ENCODE measurements around the gene ZNF749.

Gene ZNF749

DNA sequence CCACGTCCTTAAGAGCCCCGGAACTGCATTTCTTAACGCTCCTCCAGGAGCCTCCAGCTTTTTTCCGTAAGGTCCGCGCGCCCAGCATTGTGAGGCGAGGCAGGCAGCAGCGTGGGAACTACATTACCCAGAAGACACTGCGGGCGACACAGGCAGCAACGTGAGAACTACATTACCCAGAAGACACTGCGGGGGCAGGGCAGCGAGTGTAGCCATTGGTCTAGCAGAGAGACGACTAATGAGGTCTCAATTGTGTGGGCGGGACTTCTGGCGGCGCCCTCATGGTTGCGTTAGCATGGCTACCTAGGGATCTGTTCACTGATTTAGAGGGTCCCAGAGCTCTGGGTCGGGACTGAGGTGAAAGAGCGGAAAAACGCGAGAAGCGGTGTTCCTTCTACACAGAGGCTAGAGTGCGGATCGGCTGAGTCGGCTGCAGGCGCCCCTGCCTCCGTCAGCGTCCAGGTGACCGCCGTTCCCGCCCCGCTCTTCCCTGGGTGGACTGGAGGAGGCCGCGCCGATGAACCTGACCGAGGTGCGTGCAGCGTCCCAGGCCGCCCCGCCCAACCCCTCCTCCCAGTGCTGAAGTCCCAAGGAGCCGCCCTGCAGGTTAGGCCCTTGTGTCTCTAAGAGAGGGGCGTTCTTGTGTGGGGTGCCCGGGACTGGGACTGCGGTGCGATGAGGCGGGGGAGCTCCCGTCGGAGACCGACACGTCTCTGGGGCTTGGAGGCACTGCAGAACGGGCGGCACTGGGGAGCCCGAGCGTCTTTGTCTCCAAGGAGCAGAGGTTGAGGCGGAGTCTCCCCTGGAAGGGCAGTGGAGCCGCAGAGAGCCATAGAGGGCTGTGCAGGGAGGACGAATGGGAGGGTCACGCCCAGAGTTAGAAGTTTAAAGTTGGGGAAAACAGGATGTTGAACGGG, at the start of gene ZNF749:
Gene ZNF749, plus strand, starts transcription at position 264 of the 917 bp plus-strand sequence. Its CDS starts 254 bp downstream, at position 518.
- peak; percentile 99 for DNase-seq

DNA sequence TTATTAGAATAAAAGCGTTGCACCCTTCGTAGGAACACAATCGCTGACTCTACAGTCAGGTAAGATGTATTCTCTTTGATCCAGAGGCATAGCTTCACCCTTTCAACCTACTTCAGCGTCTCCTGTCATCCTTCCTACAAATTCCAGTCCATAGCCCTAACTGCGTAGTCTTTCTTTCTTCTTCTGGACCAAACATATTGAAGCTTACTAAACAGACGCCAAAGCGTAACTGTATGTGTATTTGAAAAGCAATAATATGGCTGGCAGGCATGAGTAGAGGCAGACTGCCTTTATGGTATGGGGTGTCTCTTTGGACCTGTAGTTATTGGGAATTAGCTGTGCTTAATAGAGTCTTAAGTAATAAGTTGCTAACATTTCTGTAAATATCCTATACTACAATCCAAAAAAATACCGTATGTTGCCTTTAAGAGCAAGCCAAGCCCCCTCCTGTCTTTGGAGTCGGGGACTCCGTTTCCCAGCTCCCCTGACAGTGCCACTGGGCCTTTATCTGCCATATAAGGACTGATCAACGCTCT, 45.9 kb upstream of the ZNF749 start:
- DNase-seq: no peak

DNA sequence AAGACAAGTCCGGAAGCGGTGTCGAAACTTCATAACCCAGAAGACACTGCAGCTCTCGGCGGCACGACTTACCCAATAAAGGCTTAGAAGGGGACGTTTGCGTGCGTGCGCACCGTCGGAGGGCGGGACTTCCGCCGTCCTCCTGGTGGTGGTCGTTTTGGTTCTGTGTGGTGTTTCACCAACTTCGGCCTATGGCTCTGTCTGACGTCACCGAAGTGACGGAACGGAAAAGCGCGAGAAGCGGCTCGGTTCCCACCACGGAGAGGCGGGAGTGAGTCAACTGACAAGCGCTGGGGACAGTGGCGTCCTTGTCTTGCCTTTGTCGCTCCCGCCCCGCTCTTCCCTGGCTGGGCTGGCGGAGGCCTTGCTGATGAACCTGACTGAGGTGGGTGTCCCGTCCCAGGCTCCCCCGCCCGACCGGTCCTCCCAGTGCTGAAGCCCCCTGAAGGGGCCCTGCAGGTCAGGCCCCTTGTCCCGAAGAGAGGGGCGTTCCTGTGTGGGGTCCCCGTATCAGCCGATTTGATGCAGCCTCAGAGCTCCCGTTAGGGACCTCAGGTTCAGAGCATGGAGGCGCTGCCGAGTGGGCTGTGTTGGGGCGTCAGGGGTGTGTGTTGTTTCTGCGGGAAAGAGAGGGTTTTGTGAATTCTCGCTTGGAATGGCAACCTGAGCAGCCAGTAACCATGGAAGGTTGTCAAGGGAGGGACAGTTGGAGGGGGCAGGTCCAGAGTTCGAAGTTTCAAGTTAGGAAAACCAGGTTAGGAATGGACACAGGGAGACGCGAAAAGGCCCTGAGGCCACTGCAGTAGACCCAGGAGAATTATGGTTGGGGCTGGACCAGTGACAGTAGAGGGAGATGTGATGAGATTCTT, 45.2 kb upstream of the ZNF749 start, which contains the start of gene ZNF548:
Gene ZNF548, plus strand, starts transcription at position 125 of the 869 bp plus-strand sequence. Its CDS starts 246 bp downstream, at position 371.
- DNase-seq: peak; percentile 96

DNA sequence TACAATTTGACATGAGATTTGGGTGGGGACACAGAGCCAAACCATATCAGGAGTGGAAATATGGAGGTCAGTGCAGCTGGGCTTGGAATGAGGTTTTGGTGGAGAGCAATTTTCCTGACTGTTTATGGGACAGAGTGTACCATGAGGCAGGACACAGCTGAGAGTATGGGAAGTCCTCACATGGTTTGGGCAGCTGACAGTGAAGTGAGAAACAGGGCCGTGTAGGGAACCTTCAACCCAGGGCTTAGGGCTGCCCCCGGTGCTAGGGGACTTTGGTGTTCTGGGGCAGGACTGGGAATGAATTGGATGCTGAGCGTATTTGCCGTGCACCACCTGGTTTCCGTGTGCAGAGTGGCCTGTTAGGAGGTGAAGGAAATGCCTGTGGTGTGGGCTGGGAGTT, 39.4 kb upstream of the ZNF749 start:
- DNase-seq: no peak

DNA sequence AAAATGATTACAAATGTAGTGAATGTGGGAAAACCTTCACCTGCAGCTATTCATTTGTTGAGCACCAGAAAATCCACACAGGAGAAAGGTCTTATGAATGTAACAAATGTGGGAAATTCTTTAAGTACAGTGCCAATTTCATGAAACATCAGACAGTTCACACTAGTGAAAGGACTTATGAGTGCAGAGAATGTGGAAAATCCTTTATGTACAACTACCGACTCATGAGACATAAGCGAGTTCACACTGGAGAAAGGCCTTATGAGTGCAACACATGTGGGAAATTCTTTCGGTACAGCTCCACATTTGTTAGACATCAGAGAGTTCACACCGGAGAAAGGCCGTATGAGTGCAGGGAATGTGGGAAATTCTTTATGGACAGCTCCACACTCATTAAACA, 36.3 kb upstream of the ZNF749 start:
- DNase-seq: no peak

DNA sequence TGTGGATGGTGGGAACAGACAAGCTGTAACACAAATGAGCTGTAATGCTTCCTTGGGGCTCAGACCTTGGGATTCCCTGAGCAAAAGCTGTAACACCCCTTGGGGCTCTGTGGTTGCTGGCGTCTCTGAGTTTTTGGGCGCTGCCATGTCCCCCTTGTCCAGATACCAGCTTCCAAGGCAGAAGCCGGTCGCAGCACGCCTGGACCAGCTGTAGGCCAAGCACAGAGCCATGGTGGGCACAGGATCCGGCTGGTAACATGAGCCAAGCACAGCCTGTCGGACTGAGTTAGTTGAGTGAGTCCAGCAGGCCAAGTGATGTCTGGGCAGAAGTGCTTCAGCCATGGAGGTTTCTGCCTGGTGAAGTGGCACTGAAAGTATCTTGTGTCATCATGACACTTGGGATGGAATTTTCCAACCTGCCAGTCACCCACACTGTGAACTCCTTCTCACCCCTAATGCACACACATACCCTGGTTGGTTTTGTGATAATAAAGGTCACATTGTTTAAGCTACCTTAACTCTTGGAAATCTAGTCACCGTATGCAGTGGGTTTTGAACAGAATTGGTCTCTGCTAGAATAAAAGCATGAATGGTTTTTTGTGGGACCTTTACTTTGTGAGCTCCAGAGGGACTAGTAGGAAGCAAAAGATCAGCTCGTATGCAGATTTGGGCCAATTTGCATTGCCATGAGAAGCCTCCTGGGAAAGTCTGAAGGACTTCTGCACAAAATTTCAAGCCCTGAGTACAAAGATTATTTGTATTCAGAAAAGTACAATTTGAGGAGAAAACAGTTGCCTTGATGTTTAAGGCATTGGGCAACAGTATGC, 31.2 kb upstream of the ZNF749 start:
- DNase-seq: no peak

DNA sequence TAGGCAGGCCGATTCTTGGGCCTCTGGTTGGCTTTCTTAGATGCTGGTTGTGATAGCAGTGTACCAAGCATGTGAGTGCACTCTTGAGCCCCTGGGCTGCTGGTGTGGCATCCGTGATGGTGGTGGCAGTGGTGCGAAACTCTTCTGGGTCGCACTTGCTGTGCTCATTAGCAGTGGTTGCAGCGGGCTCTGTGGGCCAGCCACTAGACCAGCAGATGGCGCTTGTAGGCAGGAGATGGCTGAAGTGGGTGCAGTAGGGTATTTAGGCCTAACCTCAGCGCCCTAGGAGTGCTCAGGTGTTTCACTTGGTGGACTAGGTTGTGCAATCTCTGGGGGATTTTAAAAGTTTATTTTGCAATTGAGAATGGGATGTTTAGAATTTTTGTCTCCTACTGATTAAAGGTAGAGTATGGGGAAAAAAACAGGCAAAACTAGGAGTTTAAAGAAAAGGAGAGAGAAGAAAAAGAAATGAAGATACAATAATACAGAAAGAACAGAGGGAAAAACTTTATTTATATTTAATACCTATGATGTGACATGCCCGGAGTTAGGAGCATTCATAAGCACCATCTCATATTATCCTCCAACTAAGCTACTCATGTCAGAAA, 28.5 kb upstream of the ZNF749 start:
- DNase-seq: peak; percentile 57

DNA sequence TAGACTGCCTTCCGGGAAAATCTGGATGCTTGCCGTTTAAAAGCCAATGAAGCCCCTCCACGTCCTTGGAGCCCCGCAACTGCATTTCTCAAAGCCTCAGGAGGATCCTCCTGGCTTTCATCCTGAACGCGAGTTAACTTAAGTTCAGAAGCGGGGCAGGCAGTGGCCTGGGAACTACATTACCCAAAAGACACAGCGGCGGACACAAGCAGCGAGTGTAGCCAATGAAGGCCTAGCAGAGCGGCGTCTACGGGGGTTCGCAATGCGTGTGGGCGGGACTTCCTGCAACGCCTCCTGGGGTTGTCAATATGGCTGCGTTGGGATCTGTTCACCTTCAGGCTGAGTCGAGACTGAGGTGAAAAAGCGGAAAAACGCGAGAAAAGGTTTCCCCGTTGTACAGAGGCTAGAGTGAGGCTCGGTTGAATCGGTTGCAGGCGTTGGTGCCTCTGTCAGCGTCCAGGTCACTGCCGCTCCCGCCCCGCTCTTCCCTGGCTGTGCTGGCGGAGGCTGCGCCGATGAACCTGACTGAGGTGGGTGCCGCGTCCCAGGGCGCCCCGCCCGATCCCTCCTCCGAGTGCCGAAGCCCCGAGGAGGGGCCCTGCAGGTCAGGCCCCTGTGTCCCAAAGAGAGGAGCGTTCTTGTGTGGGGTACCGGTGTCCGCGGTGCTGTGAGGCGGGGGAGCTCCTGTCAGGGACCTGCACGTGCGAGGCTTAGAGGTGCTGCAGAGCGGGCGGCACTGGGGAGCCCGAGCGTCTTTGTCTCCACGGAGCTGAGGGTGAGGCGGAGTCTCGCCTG, 24.1 kb upstream of the ZNF749 start, which contains the start of gene ZNF17:
Gene ZNF17, plus strand, starts transcription at position 285 of the 795 bp plus-strand sequence. CDS start 2,455 bp downstream, outside the sequence.
- peak; percentile 94 for DNase-seq

DNA sequence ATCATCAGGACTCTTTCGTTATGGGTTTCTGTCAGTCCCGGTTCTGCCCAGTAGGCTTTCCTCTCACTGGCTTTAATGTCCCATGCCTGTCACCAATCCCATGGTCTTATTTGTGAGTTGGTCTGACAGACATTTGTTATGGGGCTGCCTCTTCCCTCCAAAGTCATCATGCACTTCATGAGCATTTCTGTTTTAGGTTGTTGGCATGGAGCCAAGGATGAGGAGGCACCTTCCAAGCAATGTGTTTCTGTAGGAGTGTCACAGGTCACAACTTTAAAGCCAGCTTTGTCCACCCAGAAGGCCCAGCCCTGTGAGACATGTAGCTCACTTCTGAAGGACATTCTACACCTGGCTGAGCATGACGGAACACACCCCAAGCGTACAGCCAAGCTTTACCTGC, 15.7 kb upstream of the ZNF749 start:
- DNase-seq: no peak

DNA sequence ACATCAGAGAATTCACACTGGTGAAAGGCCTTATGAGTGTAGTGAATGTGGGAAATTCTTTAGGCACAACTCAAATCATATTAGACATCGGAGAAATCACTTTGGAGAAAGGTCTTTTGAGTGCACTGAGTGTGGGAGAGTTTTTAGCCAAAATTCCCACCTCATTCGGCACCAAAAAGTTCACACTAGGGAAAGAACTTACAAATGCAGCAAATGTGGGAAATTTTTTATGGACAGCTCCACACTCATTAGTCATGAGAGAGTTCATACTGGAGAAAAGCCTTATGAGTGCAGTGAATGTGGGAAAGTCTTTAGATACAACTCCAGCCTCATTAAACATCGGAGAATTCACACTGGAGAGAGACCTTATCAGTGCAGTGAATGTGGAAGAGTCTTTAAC, 14.1 kb upstream of the ZNF749 start:
- no peak for DNase-seq

DNA sequence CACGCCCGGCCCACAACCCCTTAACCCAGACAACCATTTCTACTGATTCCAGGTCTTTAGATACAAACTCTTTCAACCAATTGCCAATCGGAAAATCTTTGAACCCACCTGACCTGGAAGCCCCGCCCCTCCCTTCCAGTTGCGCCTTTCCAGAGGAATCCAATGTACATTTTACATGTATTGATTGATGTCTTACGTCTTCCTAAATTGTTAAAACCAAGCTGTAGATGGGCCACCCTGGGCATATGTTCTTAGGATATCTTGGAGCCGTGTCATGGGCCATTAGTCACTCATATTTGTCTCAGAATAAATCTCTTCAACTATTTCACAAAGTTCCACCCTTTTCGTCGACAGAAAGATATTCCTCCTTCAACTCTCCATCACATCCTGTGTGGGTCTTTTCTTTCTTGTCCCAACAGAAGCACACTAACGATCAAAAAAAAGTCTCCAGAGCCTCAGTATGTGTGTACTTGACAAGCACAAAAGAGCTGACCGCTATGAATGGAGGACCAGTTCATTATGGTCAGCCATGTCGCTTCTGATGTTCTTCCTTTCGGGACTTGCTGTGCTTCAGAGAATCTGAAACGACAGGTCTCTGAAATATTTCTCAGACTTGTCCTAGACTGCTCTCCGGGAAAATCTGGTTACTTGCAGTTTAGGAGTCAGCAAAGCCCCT, 601 bp upstream of the ZNF749 start:
- DNase-seq: no peak

DNA sequence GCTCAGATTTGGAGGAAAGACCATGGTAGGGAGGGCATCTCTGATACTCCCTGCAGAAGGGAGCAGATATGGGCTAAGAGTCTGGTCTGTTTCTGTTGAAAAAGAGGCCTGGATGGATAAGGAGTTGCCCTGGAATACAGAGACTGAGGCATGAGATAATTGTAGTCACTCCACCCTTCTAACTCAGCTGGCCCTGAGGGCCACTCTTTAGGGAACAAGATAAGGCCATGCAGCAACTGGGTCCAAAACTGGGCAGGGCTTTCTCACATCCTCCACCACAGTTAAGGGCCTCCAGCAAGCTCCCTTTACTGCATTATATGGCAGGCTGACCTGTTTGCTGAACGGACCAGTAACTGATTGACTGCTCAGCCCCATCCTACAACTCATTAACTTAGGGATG, 1.3 kb downstream of the ZNF749 start:
- no peak for DNase-seq

DNA sequence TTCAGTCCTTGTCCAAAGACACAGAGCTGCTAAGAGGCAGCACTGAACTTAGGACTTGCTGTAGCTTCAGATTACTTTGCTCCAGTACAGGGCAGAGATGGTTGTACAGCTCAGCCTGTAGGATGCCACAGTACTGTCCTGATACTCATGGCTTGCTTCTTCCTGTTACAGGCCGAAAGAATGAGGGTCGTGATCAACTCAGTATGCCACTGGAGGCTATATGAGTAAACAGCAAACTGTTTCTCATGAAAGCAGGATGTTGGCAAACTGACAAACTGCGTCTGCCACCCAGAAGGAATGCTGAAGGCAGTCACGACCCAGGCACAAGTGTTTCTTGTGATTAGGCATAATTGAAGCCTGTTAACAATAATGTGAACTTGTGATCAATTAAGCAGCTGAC, 2.8 kb downstream of the ZNF749 start:
- no peak for DNase-seq

DNA sequence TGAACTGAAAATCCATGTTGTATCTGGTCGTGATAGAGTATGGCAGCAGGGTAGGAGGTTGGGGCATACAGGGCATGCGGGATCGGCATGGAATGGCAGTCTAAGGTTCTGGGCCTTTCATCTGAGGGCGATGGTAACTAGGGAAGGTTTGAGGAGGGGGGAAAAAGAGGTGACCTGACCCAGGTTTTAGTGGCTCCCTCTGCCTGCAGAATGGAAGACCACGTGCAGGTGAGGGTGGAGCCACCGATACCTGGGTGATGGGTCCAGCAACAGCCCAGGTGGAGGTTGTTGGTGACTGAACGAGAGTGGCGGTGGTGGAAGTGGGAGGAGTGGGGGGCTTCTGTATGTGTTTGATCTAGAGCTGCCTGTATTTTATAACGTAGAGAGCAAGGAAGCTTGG, 3.8 kb downstream of the ZNF749 start:
- no peak for DNase-seq

DNA sequence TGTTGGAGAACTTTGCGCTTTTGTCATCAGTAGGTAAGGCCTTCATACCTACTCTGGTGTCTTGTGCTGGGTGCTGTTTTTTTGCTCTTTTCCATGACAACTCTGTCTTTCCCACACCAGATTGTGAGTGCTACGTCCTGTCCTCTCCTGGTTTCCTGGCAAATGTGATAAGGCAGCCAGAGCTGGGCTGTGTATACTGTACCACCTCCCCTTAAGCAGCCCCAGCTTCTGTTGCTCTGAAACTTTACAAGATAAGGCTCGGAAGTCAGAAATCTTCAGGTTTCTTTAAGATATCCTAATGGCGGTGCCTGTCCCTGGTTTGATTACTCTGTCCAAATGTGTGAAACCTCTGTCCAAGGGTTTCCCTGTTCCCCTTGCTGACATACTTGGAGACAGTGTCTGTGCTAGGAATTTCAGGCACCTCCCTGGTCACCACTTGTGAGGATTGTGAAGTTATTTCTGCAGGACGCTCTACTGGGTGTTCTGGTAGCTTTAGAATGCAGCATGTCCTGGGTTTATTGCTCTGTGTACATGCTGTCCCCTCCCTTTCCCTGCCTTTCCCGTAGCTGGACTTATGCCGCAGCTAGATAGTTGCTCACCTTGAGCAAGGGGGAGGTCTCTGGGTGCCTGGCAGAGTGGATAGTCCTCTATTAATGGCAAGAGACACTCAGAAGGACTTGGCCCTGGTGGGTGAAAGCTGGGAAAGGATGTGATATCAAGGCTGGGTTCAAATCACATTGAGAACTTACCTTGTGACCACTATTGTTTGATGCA, 7.0 kb downstream of the ZNF749 start:
- no peak for DNase-seq

DNA sequence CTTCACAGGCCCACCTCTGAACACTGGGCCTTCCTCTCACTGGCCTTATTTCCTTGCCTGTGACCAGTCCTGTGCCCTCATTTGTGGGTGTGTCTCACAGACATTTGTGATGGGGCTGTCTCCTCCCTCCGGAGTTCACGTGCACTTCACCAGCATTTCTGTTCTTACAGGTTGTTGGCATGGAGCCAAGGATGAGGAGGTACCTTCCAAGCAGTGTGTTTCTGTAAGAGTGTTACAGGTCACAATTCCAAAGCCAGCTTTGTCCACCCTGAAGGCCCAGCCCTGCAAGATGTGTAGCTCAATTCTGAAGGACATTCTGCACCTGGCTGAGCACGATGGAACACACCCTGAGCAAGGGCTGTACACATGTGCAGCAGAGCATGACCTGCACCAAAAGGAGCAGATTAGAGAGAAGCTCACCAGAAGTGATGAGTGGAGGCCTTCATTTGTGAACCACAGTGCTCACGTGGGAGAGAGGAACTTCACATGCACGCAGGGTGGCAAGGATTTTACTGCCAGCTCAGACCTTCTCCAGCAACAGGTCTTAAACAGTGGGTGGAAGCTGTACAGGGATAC, 8.1 kb downstream of the ZNF749 start:
- DNase-seq: no peak

DNA sequence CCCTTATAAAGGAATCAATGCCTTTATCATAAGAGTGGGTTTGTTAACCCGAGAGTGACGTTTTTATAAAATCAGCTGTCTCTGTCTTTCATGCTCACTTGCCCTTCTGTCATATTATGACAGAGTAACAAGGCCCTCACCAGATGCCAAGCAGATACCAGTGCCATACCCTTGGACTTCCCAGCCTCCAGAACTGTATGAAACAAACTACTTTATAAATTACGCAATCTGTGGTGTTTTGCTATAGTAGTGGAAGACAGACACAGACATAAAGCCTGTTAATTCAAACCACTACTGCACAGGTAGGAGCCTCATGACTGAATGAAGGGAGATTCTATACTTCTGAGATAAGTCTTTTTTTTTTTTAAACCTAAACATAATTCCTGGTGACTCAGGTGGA, 17.2 kb downstream of the ZNF749 start:
- no peak for DNase-seq

DNA sequence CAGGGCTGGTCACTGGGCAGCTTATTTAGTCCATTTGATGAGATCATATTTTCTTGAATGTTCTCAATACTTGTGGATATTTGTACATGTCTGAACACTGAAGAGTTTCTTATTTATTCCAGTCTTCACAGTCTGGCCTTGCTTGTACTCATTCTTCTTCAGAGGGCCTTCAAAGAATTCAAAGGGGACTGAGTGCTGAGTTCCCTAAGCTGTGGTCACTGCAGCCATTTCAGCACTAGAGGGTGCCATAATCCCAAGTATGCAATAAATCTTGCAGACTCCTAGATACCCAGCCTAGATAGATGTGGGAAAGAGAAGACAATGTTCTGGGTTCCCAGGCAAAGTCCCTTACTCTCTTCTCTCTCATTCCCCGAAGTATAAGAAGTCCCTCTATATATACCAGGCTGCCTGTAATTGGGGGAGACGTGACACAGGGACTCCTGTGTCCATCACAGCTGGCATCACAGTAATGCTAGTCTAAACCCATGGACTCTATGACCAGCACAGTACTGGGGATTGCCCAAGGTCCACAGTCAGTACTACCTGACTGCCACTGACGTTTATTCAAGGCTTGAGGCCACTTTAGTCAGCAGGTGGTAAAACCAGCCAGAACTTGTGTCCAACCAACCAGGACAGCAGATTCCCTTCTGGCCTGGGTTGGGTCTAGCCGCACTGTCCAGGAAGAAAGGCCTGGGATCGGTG, 30.7 kb downstream of the ZNF749 start:
- peak; percentile 19 for DNase-seq

DNA sequence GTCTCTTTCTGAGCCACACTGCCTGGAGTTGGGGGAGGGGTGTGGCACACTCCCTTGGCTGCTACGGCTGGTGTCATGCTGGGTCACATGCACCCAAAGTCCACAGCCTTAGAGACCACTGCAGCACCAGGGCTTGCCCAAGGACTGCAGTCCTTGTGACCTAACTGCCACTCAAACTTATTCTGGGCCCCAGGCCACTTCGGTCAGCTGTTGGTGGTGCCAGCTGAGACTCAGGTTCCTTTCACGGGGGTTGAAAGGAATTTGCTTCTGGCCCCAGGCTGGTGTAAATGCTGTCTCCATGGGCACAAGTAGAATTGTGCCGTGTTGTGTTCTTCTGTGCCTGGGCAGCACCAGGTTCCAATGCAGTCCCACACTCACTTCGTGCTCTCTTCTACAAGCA, 31.4 kb downstream of the ZNF749 start:
- DNase-seq: no peak
